Measurements from ENCODE around the gene PIK3R1. TPM values are rescaled to one million over a fixed set of nuclear protein-coding genes. Genes with fewer than 3 reads are reported as not detected.

Gene PIK3R1
- total and polyA plus RNA-seq, 8 donors = 9.2 to 280 (median 52.3) TPM

DNA sequence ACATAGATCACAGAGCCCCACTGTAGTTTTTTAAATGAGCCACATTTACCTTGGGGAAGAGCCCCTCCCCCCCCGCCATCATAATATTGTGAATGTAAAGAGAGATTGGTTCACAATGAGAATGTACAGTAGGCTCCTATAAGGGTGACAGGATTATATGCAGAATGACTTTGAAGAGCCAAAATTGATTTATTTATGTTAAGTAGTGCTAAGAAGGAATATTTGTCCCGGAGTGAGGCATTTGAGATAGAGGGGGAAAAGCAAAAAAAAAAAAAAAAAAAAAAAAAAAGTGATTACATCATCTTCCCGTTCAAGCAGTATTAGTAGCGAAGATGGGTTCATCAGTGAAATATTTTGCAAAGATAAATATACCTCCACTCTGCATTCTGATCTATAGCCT is 73.9 kb downstream of the PIK3R1 start:
- intact Hi-C loops (cut with DNase I; ENCODE audit: low total_unique reads) = loop anchor here (10.0 kb wide), 1 partner anchor 175 kb away; no protein-coding TSS in a partner anchor
- Histone ChIP-seq H3K4me3 (peak overlapping the region; percentile 46 to 61 (median 52)), H3K4me1 (peaks cover 48 to 80% (median 70%) of the 10 kb centered on the region in 4 donors), H3K27ac (peak overlapping the region in 4 of 5 donors; percentile 83 to 95 (median 90)), H3K9me3 (no peaks in the 10 kb centered on the region), H3K27me3 (no peaks in the 10 kb centered on the region), H3K36me3 (peaks cover 15 to 27% (median 25%) of the 10 kb centered on the region in 4 donors)
- DNase-seq = peak in 1 of 2 donors; percentile 55
- TF ChIP-seq, protein P1, sequence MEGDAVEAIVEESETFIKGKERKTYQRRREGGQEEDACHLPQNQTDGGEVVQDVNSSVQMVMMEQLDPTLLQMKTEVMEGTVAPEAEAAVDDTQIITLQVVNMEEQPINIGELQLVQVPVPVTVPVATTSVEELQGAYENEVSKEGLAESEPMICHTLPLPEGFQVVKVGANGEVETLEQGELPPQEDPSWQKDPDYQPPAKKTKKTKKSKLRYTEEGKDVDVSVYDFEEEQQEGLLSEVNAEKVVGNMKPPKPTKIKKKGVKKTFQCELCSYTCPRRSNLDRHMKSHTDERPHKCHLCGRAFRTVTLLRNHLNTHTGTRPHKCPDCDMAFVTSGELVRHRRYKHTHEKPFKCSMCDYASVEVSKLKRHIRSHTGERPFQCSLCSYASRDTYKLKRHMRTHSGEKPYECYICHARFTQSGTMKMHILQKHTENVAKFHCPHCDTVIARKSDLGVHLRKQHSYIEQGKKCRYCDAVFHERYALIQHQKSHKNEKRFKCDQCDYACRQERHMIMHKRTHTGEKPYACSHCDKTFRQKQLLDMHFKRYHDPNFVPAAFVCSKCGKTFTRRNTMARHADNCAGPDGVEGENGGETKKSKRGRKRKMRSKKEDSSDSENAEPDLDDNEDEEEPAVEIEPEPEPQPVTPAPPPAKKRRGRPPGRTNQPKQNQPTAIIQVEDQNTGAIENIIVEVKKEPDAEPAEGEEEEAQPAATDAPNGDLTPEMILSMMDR (IDR thresholded peaks at IDR 0.05) = no peak
- TF ChIP-seq POLR2A (IDR thresholded peaks at IDR 0.05) (no peak), POLR2AphosphoS5 (IDR thresholded peaks at IDR 0.05) (no peak), EP300 (IDR thresholded peaks at IDR 0.05) (no peak)
- WGBS, 5 donors = 46 to 59% (median 47%) methylated on average over 4 of the region's 4 CpGs

GRCh38 chr5:68290260-68290674 is 74.7 kb downstream of the PIK3R1 start:
- 23 to 30% (median 25%) methylated on average over 4 of the region's 4 CpGs for WGBS, 5 donors
- H3K4me3 ChIP-seq = peak overlapping the region in 2 of 4 donors; percentile 4 to 18

GRCh38 chr5:68290847-68291246 is 75.3 kb downstream of the PIK3R1 start:
- H3K9me3 ChIP-seq = no peaks in the 10 kb centered on the region
- DNase-seq = no peak
- TF ChIP-seq, protein P1 (IDR thresholded peaks at IDR 0.05) = no peak
- TF ChIP-seq EP300 (IDR thresholded peaks at IDR 0.05) = no peak
- TF ChIP-seq POLR2AphosphoS5 (IDR thresholded peaks at IDR 0.05) = no peak
- TF ChIP-seq POLR2A (IDR thresholded peaks at IDR 0.05) = no peak
- 27 to 50% (median 47%) methylated on average over 3 of the region's 3 CpGs for WGBS, 5 donors
- intact Hi-C loops (cut with DNase I; ENCODE audit: low total_unique reads) = no loop called here
- H3K27me3 ChIP-seq = no peaks in the 10 kb centered on the region
- peaks cover 27 to 38% (median 37%) of the 10 kb centered on the region in 4 donors for H3K36me3 ChIP-seq
- peak overlapping the region in 2 of 4 donors; percentile 1 to 4 for H3K4me3 ChIP-seq
- peak overlapping the region in 2 of 5 donors; percentile 93 to 95 for H3K27ac ChIP-seq
- peaks cover 36 to 67% (median 57%) of the 10 kb centered on the region in 4 donors for H3K4me1 ChIP-seq

More at GRCh38 chr5:68290260-68290674, 74.7 kb downstream of the PIK3R1 start:
- intact Hi-C loops (cut with DNase I; ENCODE audit: low total_unique reads) = no loop called here
- Histone ChIP-seq H3K27ac (peak overlapping the region in 2 of 5 donors; percentile 93 to 95), H3K9me3 (no peaks in the 10 kb centered on the region), H3K36me3 (peaks cover 21 to 33% (median 32%) of the 10 kb centered on the region in 4 donors), H3K4me1 (peaks cover 42 to 72% (median 62%) of the 10 kb centered on the region in 4 donors), H3K27me3 (no peaks in the 10 kb centered on the region)
- peak; percentile 52 to 86 for DNase-seq
- TF ChIP-seq POLR2AphosphoS5 (IDR thresholded peaks at IDR 0.05) = peak in 1 of 3 donors; percentile 15
- TF ChIP-seq, protein P1 (IDR thresholded peaks at IDR 0.05) = no peak
- TF ChIP-seq POLR2A (IDR thresholded peaks at IDR 0.05) = no peak

DNA sequence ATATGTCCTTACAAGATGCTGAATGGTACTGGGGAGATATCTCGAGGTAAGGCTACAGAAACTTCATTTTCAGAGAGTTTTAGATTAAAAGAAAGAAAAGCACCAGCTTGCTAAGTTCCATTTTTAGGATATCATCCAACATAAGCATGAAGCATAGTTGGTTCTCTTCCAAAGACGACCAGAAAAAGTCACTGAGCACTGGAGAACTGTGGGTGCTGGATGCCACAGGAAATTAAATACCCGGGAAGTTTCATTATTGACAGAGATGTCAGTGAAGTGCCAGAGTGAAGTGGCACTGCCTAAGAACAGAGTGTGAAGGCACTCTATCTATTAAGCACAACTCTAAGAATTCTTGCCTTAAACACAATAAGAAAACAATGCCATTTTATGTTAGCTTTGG is 76.8 kb downstream of the PIK3R1 start:
- TF ChIP-seq POLR2A (IDR thresholded peaks at IDR 0.05) (no peak), EP300 (IDR thresholded peaks at IDR 0.05) (no peak), POLR2AphosphoS5 (IDR thresholded peaks at IDR 0.05) (no peak)
- TF ChIP-seq, protein P1 (IDR thresholded peaks at IDR 0.05) = no peak
- Histone ChIP-seq H3K9me3 (no peaks in the 10 kb centered on the region), H3K27me3 (no peaks in the 10 kb centered on the region), H3K27ac (peak overlapping the region in 1 of 5 donors; percentile 11), H3K4me1 (peaks cover 24 to 58% (median 42%) of the 10 kb centered on the region in 4 donors), H3K4me3 (no peak overlapping the region), H3K36me3 (peaks cover 41 to 53% (median 52%) of the 10 kb centered on the region in 4 donors)
- 41 to 51% (median 45%) methylated on average over 3 of the region's 3 CpGs for WGBS, 5 donors
- no peak for DNase-seq
- intact Hi-C loops (cut with DNase I; ENCODE audit: low total_unique reads) = no loop called here

All from stomach (tissue), 9 donors.